Uterus (tissue), 2 donors: Measurements from ENCODE around the gene IPPK.

Experiments used
- CTCF ChIP-seq, 4 experiments: fragments of 200-600 bp in 2 of 4; fragments of 450-650 bp in 2 of 4; sonication (generic) in 2 of 4; IDR thresholded peaks; one replicate each; pipeline ENCODE4 v1.5.1; 2016 to 2019; ENCODE audit warnings: antibody characterized with exemption in 4 of 4, mild to moderate bottlenecking in 2 of 4, moderate library complexity in 1 of 4
- POLR2A ChIP-seq, 2 donors: fragments of 450-650 bp; IDR thresholded peaks; one replicate each; pipeline ENCODE4 v1.6.1; 2016; ENCODE audit warnings: antibody characterized with exemption in 2 of 2, mild to moderate bottlenecking in 1 of 2, moderate library complexity in 1 of 2

- TF ChIP-seq CTCF (IDR thresholded peaks at IDR 0.05) (no peak), POLR2A (IDR thresholded peaks at IDR 0.05) (no peak)
Measured at GRCh38 chr9:92665836-92666235, 4.1 kb downstream of the IPPK start.
